Measurements from ENCODE around the gene CCNH.

GRCh38 chr5:87347841-87348240 is 64.9 kb downstream of the CCNH start:
- TF ChIP-seq SMC3 (IDR thresholded peaks at IDR 0.05; ENCODE audit: low read depth, low read length) (no peak), CTCF (conservative IDR thresholded peaks at IDR 0.05; ENCODE audit: low read depth, low read length) (no peak), RFX5 (IDR thresholded peaks at IDR 0.05; ENCODE audit: low read depth, low read length) (no peak), MXI1 (IDR thresholded peaks at IDR 0.05; ENCODE audit: borderline replicate concordance, low read depth, low read length) (no peak), CEBPB (IDR thresholded peaks at IDR 0.05; ENCODE audit: low read depth, low read length) (no peak), POLR2A (IDR thresholded peaks at IDR 0.05; ENCODE audit: low read depth, low read length) (no peak), ELK1 (IDR thresholded peaks at IDR 0.05; ENCODE audit: borderline replicate concordance, low read depth, low read length) (no peak), RAD21 (IDR thresholded peaks at IDR 0.05; ENCODE audit: low read length) (no peak), NFE2L2 (IDR thresholded peaks at IDR 0.05; ENCODE audit: low read depth, low read length) (no peak), MAFK (IDR thresholded peaks at IDR 0.05; ENCODE audit: low read depth, low read length) (no peak), BHLHE40 (IDR thresholded peaks at IDR 0.05; ENCODE audit: low read depth, low read length) (no peak), USF2 (IDR thresholded peaks at IDR 0.05; ENCODE audit: low read depth, low read length) (no peak), FOS (IDR thresholded peaks at IDR 0.05; ENCODE audit: low read depth, low read length) (no peak), RCOR1 (IDR thresholded peaks at IDR 0.05; ENCODE audit: insufficient replicate concordance, low read length) (no peak)

Measured in IMR-90 (cell line).